NCI-H748 (cell line): Measurements from ENCODE around the gene SLC17A6.

ENCODE experiments used
- DNase-seq: peaks from one replicate; lab custom pipeline; 2025; ENCODE audit not compliant: unreplicated experiment; lab: John Stamatoyannopoulos, UW

Gene SLC17A6

DNA sequence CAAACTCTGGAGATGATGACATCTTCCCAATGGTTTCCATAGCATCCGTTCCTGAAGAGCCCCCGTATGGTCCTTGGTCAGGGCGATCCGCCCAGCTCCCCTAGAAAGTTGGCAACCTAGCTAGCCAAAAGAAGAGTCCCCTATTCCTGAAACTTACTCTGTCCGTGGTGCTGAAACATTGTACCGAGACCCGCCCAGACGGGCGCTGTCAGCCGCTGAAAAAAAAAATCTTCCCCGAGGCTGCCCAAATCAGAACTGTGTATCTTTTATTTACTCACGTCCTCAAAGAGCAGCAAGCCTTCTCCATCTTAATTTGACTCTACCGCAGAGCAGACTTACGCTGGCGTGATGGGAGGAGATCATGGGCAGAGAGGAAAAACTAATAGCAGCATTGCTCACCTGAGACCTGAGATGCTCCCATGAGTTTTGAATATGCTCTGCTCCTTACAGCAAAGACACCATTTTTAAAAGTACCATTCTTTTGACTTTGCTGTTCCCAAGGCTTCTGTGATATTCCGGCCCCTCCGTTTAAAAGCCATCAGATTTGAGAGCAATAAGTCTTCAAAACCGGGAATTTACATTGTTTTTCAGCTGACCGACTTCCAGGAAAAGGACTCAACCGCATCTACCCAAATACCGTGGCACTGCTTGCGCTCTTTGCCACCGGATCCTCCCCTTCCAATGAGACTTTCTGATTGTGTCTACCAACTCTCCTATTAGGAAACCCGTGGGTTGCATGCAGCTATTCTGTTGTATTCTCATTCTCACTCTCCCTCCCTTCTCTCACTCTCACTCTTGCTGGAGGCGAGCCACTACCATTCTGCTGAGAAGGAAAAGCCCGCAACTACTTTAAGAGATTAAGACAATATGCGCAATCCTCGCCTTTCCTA is at the start of gene SLC17A6:
TSS of gene SLC17A6 (plus strand) at position 786 of the 890 bp plus-strand sequence. CDS start 153 bp downstream, outside the sequence.
- peak; percentile 53 for DNase-seq

DNA sequence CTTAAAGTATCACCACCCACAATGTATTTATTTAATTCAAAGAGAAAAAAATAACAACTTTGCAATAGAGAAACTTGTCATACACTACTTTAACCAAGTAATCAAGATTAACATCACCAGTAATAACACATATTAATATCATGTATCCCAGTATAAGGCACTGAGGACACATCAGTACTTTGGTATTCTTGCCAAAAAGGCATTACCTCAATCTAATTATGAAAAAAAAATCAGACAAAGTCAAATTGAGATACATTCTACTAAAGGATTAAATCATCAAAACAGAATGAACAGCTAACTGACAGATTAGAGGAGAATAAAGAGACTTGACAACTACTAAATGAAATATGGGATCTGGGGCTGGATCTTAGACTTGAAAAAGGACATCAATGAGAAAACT is 35.8 kb upstream of the SLC17A6 start:
- no peak for DNase-seq

DNA sequence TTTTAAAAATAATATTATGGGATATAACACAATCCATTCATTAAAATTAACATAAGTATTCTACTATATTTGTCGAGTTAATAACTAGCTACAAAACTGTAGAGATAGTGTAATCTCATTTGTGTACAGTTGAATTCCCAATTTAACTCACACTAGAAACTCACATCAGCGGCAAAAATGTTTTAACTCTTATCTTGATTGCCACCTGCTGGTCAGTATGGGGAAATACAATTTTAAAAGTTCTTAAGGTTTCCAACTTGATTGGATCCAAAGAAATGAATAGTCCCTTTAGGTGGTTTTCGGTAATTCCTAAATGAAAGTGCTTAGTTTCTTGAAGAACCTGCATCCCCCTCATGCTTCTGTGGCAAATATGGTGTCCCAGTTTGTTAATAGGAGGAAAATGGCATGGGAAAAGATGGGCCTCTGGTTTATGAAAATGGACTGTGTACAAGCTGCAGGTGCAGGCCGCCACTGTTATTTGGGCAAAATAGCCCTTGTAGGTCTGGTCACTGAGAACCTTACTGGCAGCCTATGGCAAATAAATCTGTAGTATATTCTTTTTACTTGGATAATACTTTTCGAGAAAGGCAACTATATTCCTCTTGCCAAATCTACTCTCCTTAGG is 33.7 kb upstream of the SLC17A6 start:
- peak; percentile 50 for DNase-seq

DNA sequence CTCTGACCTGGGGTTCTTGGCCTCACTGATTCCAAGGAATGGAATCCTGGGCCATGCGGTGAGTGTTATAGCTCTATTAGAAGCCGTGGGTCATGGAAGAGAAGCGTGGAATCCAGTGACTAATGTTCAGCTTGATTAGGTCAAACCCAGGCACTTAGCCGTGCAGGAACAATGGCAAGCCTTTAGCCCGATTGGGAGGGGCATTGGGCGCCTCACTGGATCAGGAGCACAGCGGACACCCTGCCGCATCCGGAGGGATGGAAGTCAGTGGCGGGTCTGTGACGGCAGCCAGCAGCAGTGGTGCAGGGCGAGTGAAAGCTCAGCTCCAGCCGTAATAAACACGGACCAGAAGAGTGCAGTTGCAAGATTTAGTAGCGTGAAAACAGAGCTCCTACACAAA is 20.5 kb upstream of the SLC17A6 start:
- peak; percentile 57 for DNase-seq

DNA sequence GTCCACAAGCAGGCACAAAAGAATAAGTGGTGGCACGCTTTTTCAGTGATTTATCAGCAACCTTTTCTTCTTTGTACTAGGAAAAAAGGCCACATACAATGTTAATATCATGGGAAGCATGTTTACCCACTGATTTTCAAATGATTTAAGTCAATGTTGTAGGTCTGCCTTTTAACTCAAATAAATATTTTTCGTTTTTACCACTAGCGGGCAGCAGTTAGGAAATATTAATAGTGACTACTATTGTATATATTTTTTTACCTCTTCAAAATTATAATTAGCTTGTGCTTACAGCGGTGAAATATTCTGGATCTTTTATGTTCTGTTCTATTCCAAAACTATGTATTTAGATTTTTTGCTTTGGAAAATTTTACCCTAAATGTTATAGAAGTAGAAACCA is 6.4 kb upstream of the SLC17A6 start:
- DNase-seq: no peak

DNA sequence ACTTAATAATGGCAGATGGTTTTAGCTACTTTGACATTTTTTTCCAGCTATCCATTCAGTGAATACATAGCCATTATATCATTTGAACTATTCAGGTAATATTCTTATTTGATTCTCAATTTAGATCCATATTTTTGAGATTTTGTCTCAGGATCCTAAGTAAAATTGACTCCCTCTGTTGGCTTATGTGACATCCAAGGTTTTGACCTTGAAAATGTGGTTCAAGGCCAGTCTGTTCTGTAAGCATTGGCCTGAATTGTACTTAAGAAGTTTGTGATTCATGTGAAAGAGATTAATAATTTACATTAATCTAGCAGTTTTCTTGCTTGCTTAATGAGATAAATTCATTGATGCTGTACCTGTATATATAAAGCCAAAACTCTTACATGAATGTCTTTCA is 1.6 kb upstream of the SLC17A6 start:
- DNase-seq: no peak

DNA sequence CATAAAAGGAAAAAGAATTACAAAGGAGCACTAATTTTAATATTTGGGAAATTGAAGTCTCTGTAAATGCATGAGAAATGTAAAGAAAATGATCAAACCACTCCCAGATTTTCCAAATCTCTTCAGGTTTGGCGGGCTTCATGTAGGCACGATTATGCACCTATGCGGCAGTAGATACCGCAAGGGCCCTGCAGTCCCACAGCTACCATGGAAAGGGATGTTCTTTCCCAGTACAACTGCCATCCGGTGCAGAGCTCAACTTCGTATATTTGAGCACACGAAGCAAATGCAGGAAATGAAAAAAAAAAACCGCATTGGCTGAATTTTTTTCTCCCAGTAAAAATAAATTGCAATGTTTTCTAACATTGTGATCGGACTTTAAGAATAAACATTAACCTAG is 1.4 kb downstream of the SLC17A6 start:
- DNase-seq: no peak

DNA sequence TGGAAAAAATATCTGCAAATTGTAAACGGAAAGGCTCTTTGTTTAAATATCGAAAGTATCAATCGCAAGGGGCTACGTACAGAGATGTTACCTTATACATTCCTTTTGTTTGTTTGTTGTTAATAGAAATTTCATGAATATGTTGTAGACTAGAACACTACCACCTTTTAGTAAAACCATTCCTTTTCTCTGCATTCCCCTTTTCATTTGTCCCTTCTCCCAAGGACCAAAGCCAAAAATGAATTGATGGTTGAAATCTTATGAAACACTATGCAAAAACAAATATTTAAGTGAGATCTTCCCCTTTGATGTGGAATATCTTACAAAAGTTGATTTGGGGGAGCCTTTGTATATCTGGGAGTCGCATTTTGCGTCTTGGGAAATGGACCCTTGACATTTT is 2.1 kb downstream of the SLC17A6 start:
- DNase-seq: no peak

DNA sequence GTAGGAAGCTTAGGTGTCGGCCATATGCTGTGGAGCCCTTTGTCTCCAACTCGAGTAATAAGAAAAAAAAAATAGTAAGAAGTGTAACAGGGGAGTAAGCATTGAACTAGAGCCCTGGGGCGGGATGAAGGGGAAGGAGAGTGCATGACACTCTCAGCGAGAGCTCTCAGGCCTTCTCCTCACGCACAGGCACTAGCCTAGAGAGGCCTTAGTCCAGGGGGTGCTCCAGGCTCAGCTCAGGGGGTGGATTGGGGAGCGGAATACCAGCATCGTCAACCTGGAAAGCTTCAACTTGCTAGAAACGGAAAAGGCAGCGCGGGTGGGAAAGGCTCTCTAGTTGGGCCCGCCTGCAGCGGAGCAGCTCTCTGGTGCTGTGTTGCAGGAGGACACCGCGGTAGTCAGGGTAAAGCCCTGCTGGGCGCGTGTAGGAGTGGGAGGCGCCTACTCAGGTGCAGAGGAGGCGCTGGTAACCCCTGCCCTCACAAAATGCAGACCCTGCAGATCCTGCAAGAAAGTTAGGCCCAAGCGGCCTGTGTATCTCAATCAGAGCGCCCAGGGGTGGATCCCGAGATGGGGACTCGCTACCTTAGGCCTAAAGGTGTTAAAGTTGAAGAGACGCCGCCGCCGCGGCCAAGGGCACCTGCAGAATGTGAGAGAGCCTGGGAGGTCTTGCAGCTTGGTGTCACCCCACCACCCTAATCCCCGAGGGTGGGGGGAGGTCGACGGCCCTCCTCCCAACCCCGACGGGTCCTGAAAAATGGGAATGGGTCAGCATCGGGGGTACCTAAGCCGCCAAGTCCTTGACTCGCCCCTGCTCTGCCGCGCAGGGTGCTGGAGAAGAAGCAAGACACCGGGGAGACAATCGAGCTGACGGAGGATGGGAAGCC is 2.8 kb downstream of the SLC17A6 start:
- DNase-seq: no peak

DNA sequence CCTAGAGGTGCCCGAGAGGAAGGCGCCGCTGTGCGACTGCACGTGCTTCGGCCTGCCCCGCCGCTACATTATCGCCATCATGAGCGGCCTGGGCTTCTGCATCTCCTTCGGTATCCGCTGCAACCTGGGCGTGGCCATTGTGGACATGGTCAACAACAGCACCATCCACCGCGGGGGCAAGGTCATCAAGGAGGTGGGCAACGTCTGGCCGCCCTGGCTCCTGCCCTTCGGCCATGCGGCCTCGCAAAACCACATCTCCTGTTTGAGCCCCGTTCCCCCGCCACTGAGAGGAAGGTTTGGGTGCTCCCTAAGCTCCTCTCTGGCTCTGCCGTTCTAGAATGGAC is 3.4 kb downstream of the SLC17A6 start:
- DNase-seq: no peak

DNA sequence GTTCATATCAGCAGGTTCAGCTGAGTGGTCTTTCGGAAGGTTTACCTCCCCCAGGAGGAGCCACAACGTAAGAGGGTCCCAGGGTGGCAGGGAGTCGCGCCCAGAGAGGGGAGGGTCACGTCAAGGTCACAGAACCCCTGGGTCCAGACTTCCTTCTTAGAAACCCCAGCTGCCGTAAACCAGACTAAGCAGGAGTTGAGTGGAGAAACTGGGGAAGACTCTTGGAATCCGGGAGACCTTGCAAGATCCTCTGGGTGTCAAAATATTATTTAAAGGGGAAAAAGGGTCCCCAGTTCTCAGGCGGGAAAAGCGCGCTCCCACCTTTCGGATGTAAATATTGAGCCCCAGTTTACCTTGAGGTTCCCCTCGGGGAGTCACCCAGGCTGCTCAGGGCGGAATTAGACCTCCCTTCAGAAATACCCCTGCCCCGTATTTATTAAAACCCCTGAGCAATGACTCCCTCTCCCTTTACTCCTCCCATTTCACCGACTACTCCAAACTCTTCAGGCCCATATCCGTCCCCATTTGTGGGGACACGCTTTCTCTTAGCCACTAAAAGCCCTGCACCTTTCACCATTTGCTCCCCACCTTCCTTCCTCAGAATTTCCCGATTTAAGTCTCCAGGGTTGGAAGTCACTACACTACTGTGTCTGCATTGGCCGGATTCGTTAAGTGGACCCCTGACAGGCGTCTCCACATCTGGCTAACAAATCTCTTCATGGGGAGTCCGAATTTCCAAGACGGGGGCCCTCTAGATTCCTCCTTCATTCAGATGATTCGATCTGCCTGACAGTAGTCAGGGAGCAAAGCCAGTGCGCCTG is 4.2 kb downstream of the SLC17A6 start:
- DNase-seq: no peak

DNA sequence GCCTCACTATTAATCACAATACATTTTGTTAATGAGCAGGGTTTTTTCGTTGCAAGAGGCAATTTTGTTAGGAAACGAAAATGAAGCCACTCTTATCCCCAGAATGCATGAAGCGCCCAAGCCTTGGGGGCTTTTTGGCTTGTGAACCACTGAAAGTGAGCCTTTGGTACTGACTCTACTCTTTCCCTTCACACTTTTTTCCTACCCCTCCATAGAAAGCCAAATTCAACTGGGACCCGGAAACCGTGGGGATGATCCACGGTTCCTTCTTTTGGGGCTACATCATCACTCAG is 4.8 kb downstream of the SLC17A6 start:
- no peak for DNase-seq

DNA sequence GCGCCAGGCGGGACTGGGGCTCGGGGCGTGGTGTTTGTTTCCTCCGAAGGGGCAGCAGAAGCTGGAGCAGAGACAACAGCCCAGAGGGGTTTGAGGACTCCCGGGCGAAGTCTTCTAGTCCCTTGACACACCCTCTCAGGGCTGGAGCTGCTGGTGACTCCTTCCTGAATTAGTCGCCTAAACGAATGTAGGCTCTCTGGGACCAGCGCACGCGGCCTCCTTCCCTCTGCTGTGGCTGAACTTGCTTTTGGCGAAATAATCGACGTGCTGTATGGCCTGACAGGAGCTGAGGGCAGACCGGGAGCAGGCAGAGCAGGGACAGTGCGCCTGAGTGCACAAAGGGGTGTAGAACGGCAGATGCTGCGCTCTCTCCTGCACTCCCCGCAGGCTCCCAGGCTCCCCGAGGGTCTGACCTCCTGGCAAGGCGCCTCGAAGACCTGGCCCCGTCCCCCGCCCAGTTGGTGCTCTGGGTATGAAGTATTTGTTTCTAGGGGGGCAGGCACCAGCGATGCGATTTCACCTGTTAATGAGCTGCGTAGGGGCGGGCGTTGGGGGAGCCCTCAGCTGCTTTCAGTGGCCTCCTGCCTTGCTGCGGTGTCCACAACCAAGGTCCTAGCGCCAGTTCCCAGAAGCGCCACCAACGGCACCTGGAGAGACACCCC is 5.3 kb downstream of the SLC17A6 start:
- DNase-seq: peak; percentile 43

DNA sequence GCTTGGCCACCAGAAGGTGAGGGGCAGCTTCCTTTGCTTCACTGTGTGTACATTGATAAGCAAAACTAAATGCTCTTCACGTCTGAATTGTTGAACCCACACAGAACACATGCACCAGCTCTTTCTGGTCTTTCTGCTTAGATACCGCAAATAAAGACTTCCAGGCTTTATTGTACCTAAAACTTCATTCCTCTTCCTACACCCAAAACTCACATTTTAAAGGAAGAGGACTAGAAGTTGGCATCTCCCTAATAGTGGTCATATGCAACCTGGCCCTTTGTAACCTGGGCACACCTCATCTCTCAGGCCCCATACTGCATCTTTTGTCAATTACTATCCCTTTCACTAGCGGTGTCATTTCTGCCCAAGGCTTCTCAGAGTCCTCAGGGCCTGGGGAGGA is 5.9 kb downstream of the SLC17A6 start:
- DNase-seq: no peak

DNA sequence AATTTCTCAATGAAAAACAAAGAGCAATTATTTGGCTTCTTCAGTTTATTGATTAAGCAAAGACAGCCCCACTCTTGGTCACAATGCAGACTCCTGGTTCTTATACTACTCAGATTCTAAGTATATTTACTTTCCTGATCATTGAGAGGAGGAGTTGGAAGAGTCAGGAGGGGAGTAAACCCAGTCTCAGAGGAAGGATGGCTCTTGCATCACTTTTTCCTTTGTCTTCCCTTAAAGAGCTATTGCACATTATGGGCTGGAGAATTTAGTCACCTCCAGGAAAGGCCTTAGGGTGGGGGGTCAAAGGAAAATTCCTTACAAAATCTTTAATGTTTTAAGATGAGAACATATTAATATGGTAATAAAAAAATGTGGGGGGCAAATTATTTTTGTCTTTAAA is 8.1 kb downstream of the SLC17A6 start:
- DNase-seq: no peak

DNA sequence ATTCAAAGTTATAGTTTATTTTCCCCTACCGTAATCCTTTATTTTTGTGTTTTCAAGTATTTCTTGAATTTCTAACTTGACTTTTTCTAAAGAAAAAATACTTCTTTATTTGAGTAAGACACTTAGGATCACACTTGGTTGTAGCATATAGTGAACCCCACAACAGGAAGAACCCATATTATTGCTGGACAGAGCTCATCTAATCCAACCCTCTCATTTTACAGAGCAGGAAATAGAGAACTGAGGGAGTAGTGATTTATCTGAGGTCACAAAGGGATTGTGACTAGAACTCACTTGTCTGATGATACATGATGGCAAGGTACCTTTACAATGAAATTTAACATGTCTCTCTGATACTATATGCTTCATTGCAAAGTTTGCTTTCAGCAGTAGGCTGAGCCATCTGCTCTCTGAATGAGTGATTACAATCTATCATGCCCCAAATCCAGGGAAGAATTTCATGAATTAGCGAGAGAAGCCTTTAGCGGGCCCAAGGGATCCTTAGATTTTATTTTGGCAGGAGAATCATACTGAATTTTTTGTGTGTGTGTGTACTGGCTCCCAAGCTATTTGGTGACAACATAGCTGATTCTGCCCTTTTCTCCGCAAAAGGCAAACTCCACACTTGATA is 9.8 kb downstream of the SLC17A6 start:
- DNase-seq: no peak

DNA sequence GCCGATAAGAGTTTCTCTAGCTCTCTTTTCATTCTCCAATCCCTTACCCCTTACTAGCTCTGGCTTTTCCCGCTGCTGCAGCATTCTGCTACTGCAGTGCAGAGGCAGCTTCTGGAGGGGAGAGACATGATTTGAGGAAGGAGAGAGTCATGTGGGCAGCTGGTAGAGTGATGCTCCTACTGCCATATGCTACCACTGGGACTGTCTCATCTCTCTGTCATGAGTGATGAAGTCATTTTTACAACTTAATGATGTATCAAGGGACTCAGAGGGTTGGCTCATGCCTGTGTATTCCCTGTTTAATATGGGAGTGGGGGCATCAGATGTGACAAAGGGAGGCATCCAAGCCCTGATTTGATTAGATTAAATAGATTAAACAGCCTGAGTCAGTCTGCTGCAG is 11.3 kb downstream of the SLC17A6 start:
- DNase-seq: no peak

DNA sequence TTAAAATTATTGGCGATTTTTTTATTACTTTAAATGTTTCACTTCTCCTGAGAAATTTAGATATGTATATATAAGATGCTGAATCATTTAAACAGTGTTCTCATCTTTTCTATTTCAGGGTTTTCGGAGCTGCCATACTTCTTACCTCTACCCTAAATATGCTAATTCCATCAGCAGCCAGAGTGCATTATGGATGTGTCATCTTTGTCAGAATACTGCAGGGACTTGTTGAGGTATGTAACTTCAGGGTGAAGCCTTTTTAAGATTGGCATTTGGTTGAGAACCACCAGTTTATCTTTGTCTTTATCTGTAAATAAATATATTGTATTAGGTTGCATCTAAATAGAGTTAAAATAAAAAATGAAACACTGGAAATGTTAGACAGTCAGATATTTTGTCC is 21.1 kb downstream of the SLC17A6 start:
- DNase-seq: no peak

DNA sequence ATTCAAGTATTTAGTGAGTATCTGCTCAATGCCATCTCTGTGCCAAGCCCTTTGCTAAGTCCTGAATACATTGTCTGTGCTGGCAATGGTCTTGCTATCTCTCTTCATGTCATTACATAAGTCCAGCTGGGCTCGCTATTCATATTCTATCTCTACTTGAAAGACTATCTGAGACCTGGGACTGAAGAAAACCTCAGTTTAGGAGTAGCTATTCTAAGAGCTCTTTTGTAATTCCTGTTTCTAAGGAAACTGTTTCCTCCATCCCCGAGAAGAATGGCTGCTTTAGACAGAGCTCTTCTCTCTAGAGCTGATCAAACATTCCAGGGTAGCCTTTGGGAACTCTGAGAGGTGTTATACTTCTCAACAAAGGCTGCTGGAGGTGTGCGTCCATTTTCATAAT is 33.0 kb downstream of the SLC17A6 start:
- DNase-seq: no peak

DNA sequence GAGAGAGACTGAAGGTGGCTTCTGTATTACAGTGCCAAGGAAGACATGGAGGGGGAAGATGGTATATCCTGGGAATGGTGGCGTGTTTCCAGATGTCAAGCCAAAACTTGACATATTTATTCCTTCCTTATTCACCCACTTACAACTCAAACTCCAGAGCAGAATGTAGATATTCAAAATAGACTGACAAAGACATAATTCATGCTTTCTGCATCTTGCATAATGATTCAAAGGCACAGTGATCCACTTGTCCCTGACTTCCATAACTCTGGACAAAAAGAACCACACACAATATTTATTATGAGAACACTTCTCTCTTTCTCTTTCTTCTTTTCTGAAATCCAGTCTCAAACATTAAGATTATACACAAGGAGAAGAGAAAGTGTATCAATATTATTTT is 48.9 kb downstream of the SLC17A6 start:
- no peak for DNase-seq
